GM20000 (cell line): Measurements from ENCODE around the gene LMOD1.

ENCODE experiments used
- DNase-seq: peaks from one replicate; pipeline ENCODE4 v3.0.0; 2012; ENCODE audit warnings: low spot score
- TF ChIP-seq, protein P1 (sequence below): IDR thresholded peaks from 2 replicates; pipeline ENCODE4 v1.5.1; 2012; ENCODE audit warnings: mild to moderate bottlenecking, control low read depth; ENCODE audit errors: extremely low read depth, missing control alignments

Gene LMOD1

DNA sequence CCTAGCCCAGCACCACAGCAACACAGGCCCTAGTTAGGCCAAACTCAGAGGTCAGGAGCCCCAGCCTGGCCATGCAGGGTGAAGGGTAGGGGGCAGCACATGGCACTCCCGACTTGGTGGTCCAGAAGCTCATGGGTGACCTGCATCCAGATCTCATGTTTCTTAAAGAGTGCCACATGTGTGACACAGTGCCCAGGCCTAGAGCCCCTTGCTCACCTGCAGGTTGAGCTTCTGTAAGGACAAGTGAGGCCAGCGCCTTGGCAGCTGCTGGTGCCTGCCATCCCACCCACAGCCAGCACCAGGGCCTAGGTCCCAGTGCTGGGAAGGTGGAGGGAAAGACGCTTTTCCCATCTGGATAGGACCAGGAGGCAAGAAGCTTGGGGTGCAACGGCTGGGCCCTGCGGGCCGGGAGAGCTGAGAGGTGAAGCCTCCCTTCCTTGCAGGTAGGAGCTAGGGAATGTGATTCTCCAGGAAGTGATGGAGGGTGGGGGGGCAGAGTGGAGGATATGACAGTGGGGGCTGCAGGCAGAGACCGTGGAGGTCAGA, 51.2 kb downstream of the LMOD1 start:
- TF ChIP-seq, protein P1, sequence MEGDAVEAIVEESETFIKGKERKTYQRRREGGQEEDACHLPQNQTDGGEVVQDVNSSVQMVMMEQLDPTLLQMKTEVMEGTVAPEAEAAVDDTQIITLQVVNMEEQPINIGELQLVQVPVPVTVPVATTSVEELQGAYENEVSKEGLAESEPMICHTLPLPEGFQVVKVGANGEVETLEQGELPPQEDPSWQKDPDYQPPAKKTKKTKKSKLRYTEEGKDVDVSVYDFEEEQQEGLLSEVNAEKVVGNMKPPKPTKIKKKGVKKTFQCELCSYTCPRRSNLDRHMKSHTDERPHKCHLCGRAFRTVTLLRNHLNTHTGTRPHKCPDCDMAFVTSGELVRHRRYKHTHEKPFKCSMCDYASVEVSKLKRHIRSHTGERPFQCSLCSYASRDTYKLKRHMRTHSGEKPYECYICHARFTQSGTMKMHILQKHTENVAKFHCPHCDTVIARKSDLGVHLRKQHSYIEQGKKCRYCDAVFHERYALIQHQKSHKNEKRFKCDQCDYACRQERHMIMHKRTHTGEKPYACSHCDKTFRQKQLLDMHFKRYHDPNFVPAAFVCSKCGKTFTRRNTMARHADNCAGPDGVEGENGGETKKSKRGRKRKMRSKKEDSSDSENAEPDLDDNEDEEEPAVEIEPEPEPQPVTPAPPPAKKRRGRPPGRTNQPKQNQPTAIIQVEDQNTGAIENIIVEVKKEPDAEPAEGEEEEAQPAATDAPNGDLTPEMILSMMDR: no peak
- DNase-seq: no peak

DNA sequence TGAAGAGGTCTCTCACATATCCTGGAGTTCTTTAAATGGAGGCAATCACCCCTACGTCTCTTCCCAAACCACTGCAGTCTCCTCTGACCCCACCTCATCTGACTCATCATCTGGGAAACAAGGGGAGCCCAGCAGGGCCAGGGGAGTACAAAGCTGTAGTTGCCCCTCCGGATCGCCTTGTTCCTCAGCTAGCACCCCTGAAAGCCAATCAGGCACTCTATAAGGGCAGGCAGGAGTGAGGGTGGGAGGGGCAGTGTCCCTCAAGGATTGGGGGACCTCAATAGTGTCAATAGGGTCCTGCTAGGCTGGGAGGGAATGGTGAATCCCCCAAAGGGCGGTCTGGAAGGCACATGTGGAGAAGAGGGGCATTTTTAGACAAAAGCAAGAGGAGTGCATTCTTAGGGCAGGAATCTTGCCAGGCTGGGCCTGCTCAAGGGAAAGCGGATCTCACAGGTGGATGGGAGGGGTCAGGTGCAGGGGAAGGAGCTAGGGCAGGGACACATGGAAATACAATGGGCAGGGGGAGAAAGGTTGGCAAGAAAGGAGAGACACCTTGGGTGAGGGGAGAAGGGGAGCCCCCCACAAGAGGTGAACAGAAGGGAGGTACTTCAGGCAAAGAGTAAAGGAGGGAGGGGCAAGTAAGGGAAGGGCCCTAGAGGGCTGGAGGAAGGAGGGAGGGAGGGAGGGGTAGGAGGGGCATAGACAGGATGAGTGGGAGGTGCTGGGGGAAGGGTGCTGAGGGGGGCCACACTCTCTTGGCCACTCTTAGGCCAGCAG, 51.8 kb downstream of the LMOD1 start:
- TF ChIP-seq, protein P1: no peak
- no peak for DNase-seq

DNA sequence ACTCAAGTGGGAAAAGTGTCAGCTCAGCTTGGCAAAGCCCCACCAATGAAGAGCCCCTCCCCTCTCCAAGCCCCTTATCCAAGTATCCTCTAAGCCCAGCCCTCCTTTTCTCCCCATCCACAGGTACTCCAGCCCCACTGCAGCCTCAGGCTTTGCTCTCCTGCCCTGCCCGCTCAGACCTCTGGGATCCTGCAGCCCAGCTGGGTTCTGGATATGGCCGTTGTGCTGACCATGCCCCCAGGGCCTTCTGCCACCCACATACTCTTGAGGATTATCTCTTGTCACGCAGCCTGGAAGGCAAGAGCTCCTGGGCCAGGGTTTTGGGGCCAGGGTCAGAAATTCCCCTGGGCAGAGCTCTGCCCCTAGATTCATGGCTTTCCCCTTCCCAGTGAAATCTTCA, 52.9 kb downstream of the LMOD1 start:
- DNase-seq: no peak
- TF ChIP-seq, protein P1: no peak

DNA sequence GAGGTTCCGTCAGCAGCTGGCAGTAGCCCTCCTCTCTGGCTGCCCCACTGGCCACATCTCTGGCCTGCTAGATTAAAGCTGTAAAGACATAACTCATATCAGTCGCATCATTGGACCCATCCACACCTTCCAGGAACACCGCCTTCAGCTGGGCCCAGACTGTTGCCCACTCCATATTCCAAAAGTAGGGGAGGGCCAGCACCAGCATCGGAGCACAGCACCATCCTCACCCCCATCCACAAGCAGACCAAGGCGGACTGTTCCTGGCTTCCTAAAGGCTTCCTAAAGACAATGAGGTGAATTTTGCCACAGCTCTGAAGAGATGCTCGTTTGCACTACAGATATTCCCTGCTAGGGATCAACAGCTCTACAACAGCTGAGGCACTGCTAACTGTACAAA, 54.1 kb downstream of the LMOD1 start:
- DNase-seq: no peak
- TF ChIP-seq, protein P1: no peak

DNA sequence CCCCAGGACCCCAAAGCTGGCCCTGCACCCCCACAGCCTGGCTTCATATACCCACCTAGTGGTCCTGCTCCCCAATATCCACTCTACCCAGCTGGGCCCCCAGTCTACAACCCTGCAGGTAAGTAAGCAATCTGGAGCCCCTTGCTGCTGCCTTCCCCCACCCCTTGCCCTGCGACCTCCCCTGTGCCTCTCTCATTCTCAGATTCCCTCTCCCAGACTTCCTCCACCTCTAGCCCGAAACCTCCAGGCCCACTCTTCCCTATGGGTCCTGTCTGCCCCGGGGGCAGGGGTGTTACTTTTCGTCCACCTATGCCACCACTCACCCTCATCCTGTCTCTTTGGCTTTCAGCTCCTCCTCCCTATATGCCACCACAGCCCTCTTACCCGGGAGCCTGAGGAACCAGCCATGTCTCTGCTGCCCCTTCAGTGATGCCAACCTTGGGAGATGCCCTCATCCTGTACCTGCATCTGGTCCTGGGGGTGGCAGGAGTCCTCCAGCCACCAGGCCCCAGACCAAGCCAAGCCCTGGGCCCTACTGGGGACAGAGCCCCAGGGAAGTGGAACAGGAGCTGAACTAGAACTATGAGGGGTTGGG, 54.8 kb downstream of the LMOD1 start:
- TF ChIP-seq, protein P1: no peak
- DNase-seq: no peak

DNA sequence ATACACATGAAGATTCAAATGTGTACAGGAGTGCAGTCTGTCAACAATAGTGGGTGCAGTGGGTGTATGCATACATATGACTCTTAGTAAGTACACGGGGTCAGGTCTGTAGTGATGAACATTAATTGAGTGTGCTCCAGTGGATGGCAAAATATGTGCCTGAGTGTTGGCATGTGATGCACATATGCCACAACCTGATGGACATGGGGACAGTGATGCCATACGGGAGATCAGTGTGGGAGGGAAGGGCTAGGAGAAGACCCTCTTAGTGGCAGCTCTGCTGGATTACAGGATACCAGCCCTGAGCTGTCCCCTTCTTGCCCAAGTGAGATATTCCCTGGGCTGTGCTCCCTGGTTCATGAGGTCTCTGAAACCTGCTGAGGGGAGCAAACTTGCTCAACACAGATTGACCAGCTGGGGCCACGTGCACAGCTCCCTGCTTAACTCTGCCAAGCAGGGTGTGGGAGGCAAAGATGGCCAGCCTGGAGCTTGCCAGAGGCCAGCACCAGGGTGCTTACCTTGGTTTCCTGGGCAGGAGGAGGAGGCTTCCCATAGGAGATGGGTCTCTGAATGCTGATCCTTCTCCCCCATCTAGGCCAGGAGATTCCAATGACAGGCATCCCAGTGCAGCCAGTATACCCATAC, 55.4 kb downstream of the LMOD1 start:
- TF ChIP-seq, protein P1: no peak
- DNase-seq: no peak

DNA sequence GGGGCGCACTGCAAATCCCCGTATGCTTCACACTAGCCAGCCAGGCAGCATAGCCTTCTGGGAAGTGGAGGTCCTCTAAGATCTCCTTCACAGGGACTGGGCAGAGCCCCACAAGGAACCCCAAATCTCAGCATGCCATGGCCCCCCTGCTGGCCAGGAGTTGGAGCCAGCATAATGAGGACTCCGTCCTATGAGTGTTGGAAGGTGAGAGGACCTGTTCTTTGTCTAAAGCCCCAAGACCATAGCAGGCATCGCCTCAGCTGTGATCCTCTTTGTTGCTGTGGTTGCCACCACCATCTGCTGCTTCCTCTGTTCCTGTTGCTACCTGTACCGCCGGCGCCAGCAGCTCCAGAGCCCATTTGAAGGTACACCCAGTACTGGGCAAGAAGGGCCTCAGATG, 56.1 kb downstream of the LMOD1 start:
- no peak for DNase-seq
- TF ChIP-seq, protein P1: no peak
